ENCODE measurements around the gene FAM227A.
A peak's percentile ranks its signal among the peaks of the same experiment; 100 is the strongest.
"Not testable (repeated sequence)": the region's sequence is repeated elsewhere in the genome, so short reads cannot be mapped to it uniquely, and the experiment has no call there.

Gene FAM227A

GRCh38 chr22:38638728-38639127 is 17.5 kb downstream of the FAM227A start:
- no peak overlapping the region for H3K27ac ChIP-seq (ENCODE audit: low read depth, low read length)
- no peaks in the 10 kb centered on the region for H3K27me3 ChIP-seq (ENCODE audit: control insufficient read depth in 5 of 5, insufficient read depth in 4 of 5, low read length in 5 of 5)
- no peak overlapping the region for H3K4me3 ChIP-seq (ENCODE audit: low read depth in 1 of 5, low read length in 5 of 5)
- no peaks in the 10 kb centered on the region for H3K9me3 ChIP-seq (ENCODE audit: control insufficient read depth in 5 of 5, low read length in 5 of 5)
- H3K9ac ChIP-seq (ENCODE audit: low read length in 5 of 5) = no peak overlapping the region
- H3K36me3 ChIP-seq (ENCODE audit: control insufficient read depth in 5 of 5, insufficient read depth in 5 of 5, low read length in 5 of 5) = no peaks in the 10 kb centered on the region
- H3K4me1 ChIP-seq (ENCODE audit: control insufficient read depth in 5 of 5, insufficient read depth in 5 of 5, low read length in 5 of 5) = no peaks in the 10 kb centered on the region

GRCh38 chr22:38638216-38638615 is 18.0 kb downstream of the FAM227A start:
- Histone ChIP-seq H3K36me3 (ENCODE audit: control insufficient read depth in 5 of 5, insufficient read depth in 5 of 5, low read length in 5 of 5) (no peaks in the 10 kb centered on the region), H3K4me1 (ENCODE audit: control insufficient read depth in 5 of 5, insufficient read depth in 5 of 5, low read length in 5 of 5) (no peaks in the 10 kb centered on the region), H3K27me3 (ENCODE audit: control insufficient read depth in 5 of 5, insufficient read depth in 4 of 5, low read length in 5 of 5) (no peaks in the 10 kb centered on the region), H3K27ac (ENCODE audit: low read depth, low read length) (no peak overlapping the region), H3K9ac (ENCODE audit: low read length in 5 of 5) (no peak overlapping the region), H3K9me3 (ENCODE audit: control insufficient read depth in 5 of 5, low read length in 5 of 5) (no peaks in the 10 kb centered on the region), H3K4me3 (ENCODE audit: low read depth in 1 of 5, low read length in 5 of 5) (no peak overlapping the region)

GRCh38 chr22:38632528-38632927 is 23.7 kb downstream of the FAM227A start:
- Histone ChIP-seq H3K9me3 (ENCODE audit: control insufficient read depth in 5 of 5, low read length in 5 of 5) (no peaks in the 10 kb centered on the region), H3K4me3 (ENCODE audit: low read depth in 1 of 5, low read length in 5 of 5) (no peak overlapping the region), H3K27me3 (ENCODE audit: control insufficient read depth in 5 of 5, insufficient read depth in 4 of 5, low read length in 5 of 5) (no peaks in the 10 kb centered on the region), H3K27ac (ENCODE audit: low read depth, low read length) (no peak overlapping the region), H3K9ac (ENCODE audit: low read length in 5 of 5) (no peak overlapping the region), H3K36me3 (ENCODE audit: control insufficient read depth in 5 of 5, insufficient read depth in 5 of 5, low read length in 5 of 5) (no peaks in the 10 kb centered on the region), H3K4me1 (ENCODE audit: control insufficient read depth in 5 of 5, insufficient read depth in 5 of 5, low read length in 5 of 5) (peaks cover 0 to 7% (median 0%) of the 10 kb centered on the region in 5 donors)

GRCh38 chr22:38631724-38632123 is 24.5 kb downstream of the FAM227A start:
- Histone ChIP-seq H3K27me3 (ENCODE audit: control insufficient read depth in 5 of 5, insufficient read depth in 4 of 5, low read length in 5 of 5) (no peaks in the 10 kb centered on the region), H3K4me1 (ENCODE audit: control insufficient read depth in 5 of 5, insufficient read depth in 5 of 5, low read length in 5 of 5) (peaks cover 0 to 7% (median 0%) of the 10 kb centered on the region in 5 donors), H3K36me3 (ENCODE audit: control insufficient read depth in 5 of 5, insufficient read depth in 5 of 5, low read length in 5 of 5) (no peaks in the 10 kb centered on the region), H3K27ac (ENCODE audit: low read depth, low read length) (no peak overlapping the region), H3K4me3 (ENCODE audit: low read depth in 1 of 5, low read length in 5 of 5) (no peak overlapping the region), H3K9ac (ENCODE audit: low read length in 5 of 5) (no peak overlapping the region), H3K9me3 (ENCODE audit: control insufficient read depth in 5 of 5, low read length in 5 of 5) (no peaks in the 10 kb centered on the region)

GRCh38 chr22:38629108-38629507 is 27.1 kb downstream of the FAM227A start:
- peaks cover 0 to 7% (median 0%) of the 10 kb centered on the region in 5 donors for H3K4me1 ChIP-seq (ENCODE audit: control insufficient read depth in 5 of 5, insufficient read depth in 5 of 5, low read length in 5 of 5)

GRCh38 chr22:38628444-38628843 is 27.7 kb downstream of the FAM227A start:
- no peaks in the 10 kb centered on the region for H3K36me3 ChIP-seq (ENCODE audit: control insufficient read depth in 5 of 5, insufficient read depth in 5 of 5, low read length in 5 of 5)
- no peak overlapping the region for H3K4me3 ChIP-seq (ENCODE audit: low read depth in 1 of 5, low read length in 5 of 5)
- no peak overlapping the region for H3K27ac ChIP-seq (ENCODE audit: low read depth, low read length)
- H3K27me3 ChIP-seq (ENCODE audit: control insufficient read depth in 5 of 5, insufficient read depth in 4 of 5, low read length in 5 of 5) = no peaks in the 10 kb centered on the region
- peaks cover 0 to 7% (median 0%) of the 10 kb centered on the region in 5 donors for H3K4me1 ChIP-seq (ENCODE audit: control insufficient read depth in 5 of 5, insufficient read depth in 5 of 5, low read length in 5 of 5)
- H3K9me3 ChIP-seq (ENCODE audit: control insufficient read depth in 5 of 5, low read length in 5 of 5) = no peaks in the 10 kb centered on the region
- H3K9ac ChIP-seq (ENCODE audit: low read length in 5 of 5) = peak overlapping the region in 1 of 5 donors; percentile 21

More at GRCh38 chr22:38629108-38629507, 27.1 kb downstream of the FAM227A start:
- H3K4me3 ChIP-seq (ENCODE audit: low read depth in 1 of 5, low read length in 5 of 5) = no peak overlapping the region
- no peak overlapping the region for H3K9ac ChIP-seq (ENCODE audit: low read length in 5 of 5)
- no peak overlapping the region for H3K27ac ChIP-seq (ENCODE audit: low read depth, low read length)
- no peaks in the 10 kb centered on the region for H3K9me3 ChIP-seq (ENCODE audit: control insufficient read depth in 5 of 5, low read length in 5 of 5)
- H3K36me3 ChIP-seq (ENCODE audit: control insufficient read depth in 5 of 5, insufficient read depth in 5 of 5, low read length in 5 of 5) = no peaks in the 10 kb centered on the region
- H3K27me3 ChIP-seq (ENCODE audit: control insufficient read depth in 5 of 5, insufficient read depth in 4 of 5, low read length in 5 of 5) = no peaks in the 10 kb centered on the region

GRCh38 chr22:38623351-38623750 is 32.8 kb downstream of the FAM227A start:
- Histone ChIP-seq H3K4me3 (ENCODE audit: low read depth in 1 of 5, low read length in 5 of 5) (no peak overlapping the region), H3K27ac (ENCODE audit: low read depth, low read length) (no peak overlapping the region), H3K9ac (ENCODE audit: low read length in 5 of 5) (no peak overlapping the region), H3K36me3 (ENCODE audit: control insufficient read depth in 5 of 5, insufficient read depth in 5 of 5, low read length in 5 of 5) (peaks cover 0 to 3% (median 0%) of the 10 kb centered on the region in 5 donors), H3K4me1 (ENCODE audit: control insufficient read depth in 5 of 5, insufficient read depth in 5 of 5, low read length in 5 of 5) (peaks cover 0 to 4% (median 0%) of the 10 kb centered on the region in 5 donors), H3K27me3 (ENCODE audit: control insufficient read depth in 5 of 5, insufficient read depth in 4 of 5, low read length in 5 of 5) (peaks cover 0 to 4% (median 0%) of the 10 kb centered on the region in 5 donors), H3K9me3 (ENCODE audit: control insufficient read depth in 5 of 5, low read length in 5 of 5) (no peaks in the 10 kb centered on the region)

- Histone ChIP-seq H3K27me3 (ENCODE audit: control insufficient read depth in 5 of 5, insufficient read depth in 4 of 5, low read length in 5 of 5) (peaks cover 0 to 4% (median 0%) of the 10 kb centered on the region in 5 donors), H3K27ac (ENCODE audit: low read depth, low read length) (no peak overlapping the region), H3K36me3 (ENCODE audit: control insufficient read depth in 5 of 5, insufficient read depth in 5 of 5, low read length in 5 of 5) (peaks cover 0 to 6% (median 0%) of the 10 kb centered on the region in 5 donors), H3K9me3 (ENCODE audit: control insufficient read depth in 5 of 5, low read length in 5 of 5) (no peaks in the 10 kb centered on the region), H3K4me1 (ENCODE audit: control insufficient read depth in 5 of 5, insufficient read depth in 5 of 5, low read length in 5 of 5) (no peaks in the 10 kb centered on the region), H3K4me3 (ENCODE audit: low read depth in 1 of 5, low read length in 5 of 5) (no peak overlapping the region), H3K9ac (ENCODE audit: low read length in 5 of 5) (no peak overlapping the region)
These were observed 37.5 kb downstream of the FAM227A start for GRCh38 chr22:38618682-38619081.

- Histone ChIP-seq H3K36me3 (ENCODE audit: control insufficient read depth in 5 of 5, insufficient read depth in 5 of 5, low read length in 5 of 5) (peaks cover 0 to 6% (median 0%) of the 10 kb centered on the region in 5 donors), H3K4me3 (ENCODE audit: low read depth in 1 of 5, low read length in 5 of 5) (no peak overlapping the region), H3K27ac (ENCODE audit: low read depth, low read length) (no peak overlapping the region), H3K9me3 (ENCODE audit: control insufficient read depth in 5 of 5, low read length in 5 of 5) (no peaks in the 10 kb centered on the region), H3K4me1 (ENCODE audit: control insufficient read depth in 5 of 5, insufficient read depth in 5 of 5, low read length in 5 of 5) (no peaks in the 10 kb centered on the region), H3K9ac (ENCODE audit: low read length in 5 of 5) (no peak overlapping the region), H3K27me3 (ENCODE audit: control insufficient read depth in 5 of 5, insufficient read depth in 4 of 5, low read length in 5 of 5) (peaks cover 0 to 4% (median 0%) of the 10 kb centered on the region in 5 donors)
These were observed 37.9 kb downstream of the FAM227A start for GRCh38 chr22:38618258-38618657.

GRCh38 chr22:38615064-38615405 is 41.2 kb downstream of the FAM227A start:
- H3K27me3 ChIP-seq (ENCODE audit: control insufficient read depth in 5 of 5, insufficient read depth in 4 of 5, low read length in 5 of 5); H3K4me3 ChIP-seq (ENCODE audit: low read depth in 1 of 5, low read length in 5 of 5); H3K36me3 ChIP-seq (ENCODE audit: control insufficient read depth in 5 of 5, insufficient read depth in 5 of 5, low read length in 5 of 5); H3K4me1 ChIP-seq (ENCODE audit: control insufficient read depth in 5 of 5, insufficient read depth in 5 of 5, low read length in 5 of 5); H3K9ac ChIP-seq (ENCODE audit: low read length in 5 of 5); H3K9me3 ChIP-seq (ENCODE audit: control insufficient read depth in 5 of 5, low read length in 5 of 5); H3K27ac ChIP-seq (ENCODE audit: low read depth, low read length): not testable (repeated sequence)
